Adipocyte (in vitro differentiated cells): ENCODE data around the gene IFFO2.
A peak's percentile ranks its signal among the peaks of the same experiment; 100 is the strongest.

Experiments used
- DNase-seq: peaks from one replicate; pipeline ENCODE4 v3.0.0-alpha.2; 2015; ENCODE audit warnings: low read depth
- H3K27me3 ChIP-seq: replicated peaks from 2 replicates; pipeline ENCODE4 v1.7.0; 2013; ENCODE audit warnings: mild to moderate bottlenecking, low read length, moderate library complexity; ENCODE audit not compliant: control insufficient read depth, insufficient read depth
- H3K36me3 ChIP-seq: 2 replicates; pipeline ENCODE4 v1.7.0; 2013; ENCODE audit warnings: low read length, mild to moderate bottlenecking, moderate library complexity; ENCODE audit not compliant: control insufficient read depth, insufficient read depth, severe bottlenecking
- H3K4me1 ChIP-seq: 2 replicates; pipeline ENCODE4 v1.7.0; 2013; ENCODE audit warnings: mild to moderate bottlenecking, low read length, moderate library complexity; ENCODE audit not compliant: control insufficient read depth, insufficient read depth
- H3K4me3 ChIP-seq: 2 replicates; pipeline ENCODE4 v1.7.0; 2013; ENCODE audit warnings: mild to moderate bottlenecking, low read length, moderate library complexity
- H3K9ac ChIP-seq: 2 replicates; pipeline ENCODE4 v1.7.0; 2013; ENCODE audit warnings: mild to moderate bottlenecking, low read length, moderate library complexity
- H3K9me3 ChIP-seq: 2 replicates; pipeline ENCODE4 v1.7.0; 2013; ENCODE audit warnings: mild to moderate bottlenecking, low read length, moderate library complexity; ENCODE audit not compliant: control insufficient read depth

The IFFO2 gene

GRCh38 chr1:18948913-18949685 lies 7.4 kb downstream of the IFFO2 start:
- Histone ChIP-seq H3K4me1 (peaks cover 56% of the 10 kb centered on the region), H3K4me3 (peak overlapping the region; percentile 72), H3K9ac (peak overlapping the region; percentile 76), H3K36me3 (no peaks in the 10 kb centered on the region), H3K27me3 (no peaks in the 10 kb centered on the region), H3K9me3 (no peaks in the 10 kb centered on the region)
- DNase-seq: peak; percentile 65

- Histone ChIP-seq H3K9me3 (no peaks in the 10 kb centered on the region), H3K36me3 (no peaks in the 10 kb centered on the region), H3K4me1 (peaks cover 52% of the 10 kb centered on the region), H3K27me3 (no peaks in the 10 kb centered on the region), H3K4me3 (no peak overlapping the region), H3K9ac (peak overlapping the region; percentile 76)
- peak; percentile 51 for DNase-seq
Observed at GRCh38 chr1:18948048-18948912, 8.2 kb downstream of the IFFO2 start.

- H3K27me3 ChIP-seq: no peaks in the 10 kb centered on the region
- no peaks in the 10 kb centered on the region for H3K9me3 ChIP-seq
- no peaks in the 10 kb centered on the region for H3K36me3 ChIP-seq
- H3K4me1 ChIP-seq: peaks cover 54% of the 10 kb centered on the region
- no peak for DNase-seq
- H3K4me3 ChIP-seq: no peak overlapping the region
- H3K9ac ChIP-seq: peak overlapping the region; percentile 42
Observed at GRCh38 chr1:18947570-18947969, 8.9 kb downstream of the IFFO2 start.

GRCh38 chr1:18946550-18947381 lies 9.7 kb downstream of the IFFO2 start:
- no peaks in the 10 kb centered on the region for H3K27me3 ChIP-seq
- no peaks in the 10 kb centered on the region for H3K36me3 ChIP-seq
- H3K4me1 ChIP-seq: peaks cover 58% of the 10 kb centered on the region
- H3K4me3 ChIP-seq: no peak overlapping the region
- no peak for DNase-seq
- H3K9ac ChIP-seq: peak overlapping the region; percentile 42
- no peaks in the 10 kb centered on the region for H3K9me3 ChIP-seq

- peaks cover 47% of the 10 kb centered on the region for H3K4me1 ChIP-seq
- no peaks in the 10 kb centered on the region for H3K27me3 ChIP-seq
- no peak for DNase-seq
- H3K9ac ChIP-seq: no peak overlapping the region
- H3K4me3 ChIP-seq: no peak overlapping the region
- no peaks in the 10 kb centered on the region for H3K36me3 ChIP-seq
- H3K9me3 ChIP-seq: no peaks in the 10 kb centered on the region
Observed at GRCh38 chr1:18945401-18945849, 11.1 kb downstream of the IFFO2 start.

GRCh38 chr1:18944810-18945209 lies 11.7 kb downstream of the IFFO2 start:
- Histone ChIP-seq H3K9ac (no peak overlapping the region), H3K36me3 (no peaks in the 10 kb centered on the region), H3K27me3 (no peaks in the 10 kb centered on the region), H3K9me3 (no peaks in the 10 kb centered on the region), H3K4me1 (peaks cover 45% of the 10 kb centered on the region), H3K4me3 (no peak overlapping the region)
- no peak for DNase-seq

GRCh38 chr1:18943914-18944572 lies 12.4 kb downstream of the IFFO2 start:
- no peaks in the 10 kb centered on the region for H3K27me3 ChIP-seq
- peaks cover 45% of the 10 kb centered on the region for H3K4me1 ChIP-seq
- no peaks in the 10 kb centered on the region for H3K36me3 ChIP-seq
- H3K9me3 ChIP-seq: no peaks in the 10 kb centered on the region
- H3K9ac ChIP-seq: no peak overlapping the region
- no peak overlapping the region for H3K4me3 ChIP-seq
- DNase-seq: no peak

GRCh38 chr1:18943162-18943561 lies 13.3 kb downstream of the IFFO2 start:
- H3K4me3 ChIP-seq: no peak overlapping the region
- DNase-seq: no peak
- no peak overlapping the region for H3K9ac ChIP-seq
- H3K4me1 ChIP-seq: peaks cover 45% of the 10 kb centered on the region
- no peaks in the 10 kb centered on the region for H3K36me3 ChIP-seq
- no peaks in the 10 kb centered on the region for H3K27me3 ChIP-seq
- H3K9me3 ChIP-seq: no peaks in the 10 kb centered on the region

- Histone ChIP-seq H3K4me3 (no peak overlapping the region), H3K36me3 (no peaks in the 10 kb centered on the region), H3K27me3 (no peaks in the 10 kb centered on the region), H3K9ac (no peak overlapping the region), H3K9me3 (no peaks in the 10 kb centered on the region), H3K4me1 (peaks cover 45% of the 10 kb centered on the region)
- DNase-seq: no peak
Observed at GRCh38 chr1:18942340-18942739, 14.1 kb downstream of the IFFO2 start.

- Histone ChIP-seq H3K36me3 (no peaks in the 10 kb centered on the region), H3K4me3 (no peak overlapping the region), H3K27me3 (no peaks in the 10 kb centered on the region), H3K4me1 (peaks cover 38% of the 10 kb centered on the region), H3K9ac (no peak overlapping the region), H3K9me3 (no peaks in the 10 kb centered on the region)
- no peak for DNase-seq
Observed at GRCh38 chr1:18941221-18942141, 15.0 kb downstream of the IFFO2 start.
